ENCODE data around the gene CACNA2D2. TPM values are rescaled to one million over a fixed set of nuclear protein-coding genes. Genes with fewer than 3 reads are reported as not detected.

The CACNA2D2 gene
- polyA plus RNA-seq, 1 of the 3 experiments (the other 2 are of a cell fraction): 1.1 TPM

DNA sequence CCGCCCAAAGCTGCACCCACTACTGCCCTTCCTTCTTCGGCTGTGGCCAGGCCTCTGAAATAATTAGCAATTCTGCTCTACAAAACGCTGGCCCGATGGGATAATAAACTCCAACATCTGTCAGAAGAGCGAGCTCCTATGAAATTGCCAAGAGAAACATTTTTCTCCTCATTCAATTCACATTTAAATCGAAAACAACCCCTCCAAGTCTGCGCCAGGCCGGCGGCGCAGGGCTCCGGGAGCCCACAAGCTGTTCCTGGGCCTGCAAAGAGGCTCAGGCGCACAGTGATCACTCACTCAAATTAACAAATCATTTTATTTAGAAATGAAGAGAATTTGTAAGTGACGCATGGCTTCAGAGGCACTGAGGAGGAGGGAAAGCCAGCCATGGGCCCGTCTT, 88.8 kb downstream of the CACNA2D2 start:
- ChIA-PET POLR2A (no interaction called here), CTCF (interaction anchor here (1.0 to 6.5 kb wide), 3 partner anchors 13 to 29 kb away, joined by 3 to 43 read pairs (median 9); no protein-coding TSS in a partner anchor)
- Histone ChIP-seq H3K79me2 (ENCODE audit: insufficient read depth) (no peaks in the 10 kb centered on the region), H3K27me3 (ENCODE audit: insufficient read depth) (no peaks in the 10 kb centered on the region), H4K20me1 (ENCODE audit: insufficient read depth) (no peaks in the 10 kb centered on the region), H3K4me3 (ENCODE audit: low read depth in 2 of 2, low read length in 1 of 2) (no peak overlapping the region), H3K27ac (ENCODE audit: low read depth in 2 of 2, low read length in 1 of 2) (peak overlapping the region in 1 of 2 experiments; percentile 43; a peak in 1 of 4 replicates), H3K4me2 (no peak overlapping the region), H2AFZ (ENCODE audit: low read depth) (no peak overlapping the region), H3K9ac (no peak overlapping the region), H3K9me3 (no peaks in the 10 kb centered on the region), H3K4me1 (ENCODE audit: control insufficient read depth in 1 of 2, insufficient read depth in 2 of 2, low read depth in 1 of 2, low read length in 1 of 2) (peaks cover 0 to 69% of the 10 kb centered on the region in 2 experiments; a peak in 1 of 4 replicates), H3F3A (replicated peaks; ENCODE audit: insufficient read depth) (no peaks in the 10 kb centered on the region), H3K9me2 (no peaks in the 10 kb centered on the region), H3K36me3 (replicated peaks in 1 of 2; ENCODE audit: control insufficient read depth in 1 of 2, insufficient read depth in 2 of 2, low read length in 1 of 2) (no peaks in the 10 kb centered on the region)
- TF ChIP-seq RAD21 (IDR thresholded peaks at IDR 0.05; ENCODE audit: low read length): no peak
- no peak for TF ChIP-seq EZH2phosphoT487 (IDR thresholded peaks at IDR 0.05; ENCODE audit: borderline replicate concordance, low read depth)
- TF ChIP-seq, protein P1, sequence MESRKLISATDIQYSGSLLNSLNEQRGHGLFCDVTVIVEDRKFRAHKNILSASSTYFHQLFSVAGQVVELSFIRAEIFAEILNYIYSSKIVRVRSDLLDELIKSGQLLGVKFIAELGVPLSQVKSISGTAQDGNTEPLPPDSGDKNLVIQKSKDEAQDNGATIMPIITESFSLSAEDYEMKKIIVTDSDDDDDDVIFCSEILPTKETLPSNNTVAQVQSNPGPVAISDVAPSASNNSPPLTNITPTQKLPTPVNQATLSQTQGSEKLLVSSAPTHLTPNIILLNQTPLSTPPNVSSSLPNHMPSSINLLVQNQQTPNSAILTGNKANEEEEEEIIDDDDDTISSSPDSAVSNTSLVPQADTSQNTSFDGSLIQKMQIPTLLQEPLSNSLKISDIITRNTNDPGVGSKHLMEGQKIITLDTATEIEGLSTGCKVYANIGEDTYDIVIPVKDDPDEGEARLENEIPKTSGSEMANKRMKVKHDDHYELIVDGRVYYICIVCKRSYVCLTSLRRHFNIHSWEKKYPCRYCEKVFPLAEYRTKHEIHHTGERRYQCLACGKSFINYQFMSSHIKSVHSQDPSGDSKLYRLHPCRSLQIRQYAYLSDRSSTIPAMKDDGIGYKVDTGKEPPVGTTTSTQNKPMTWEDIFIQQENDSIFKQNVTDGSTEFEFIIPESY (IDR thresholded peaks at IDR 0.05; ENCODE audit: borderline replicate concordance, low read depth): no peak
- no peak for TF ChIP-seq POLR2AphosphoS5 (IDR thresholded peaks at IDR 0.05; ENCODE audit: low read depth, low read length)
- TF ChIP-seq TCF12 (IDR thresholded peaks at IDR 0.05): no peak
- TF ChIP-seq, protein P2, sequence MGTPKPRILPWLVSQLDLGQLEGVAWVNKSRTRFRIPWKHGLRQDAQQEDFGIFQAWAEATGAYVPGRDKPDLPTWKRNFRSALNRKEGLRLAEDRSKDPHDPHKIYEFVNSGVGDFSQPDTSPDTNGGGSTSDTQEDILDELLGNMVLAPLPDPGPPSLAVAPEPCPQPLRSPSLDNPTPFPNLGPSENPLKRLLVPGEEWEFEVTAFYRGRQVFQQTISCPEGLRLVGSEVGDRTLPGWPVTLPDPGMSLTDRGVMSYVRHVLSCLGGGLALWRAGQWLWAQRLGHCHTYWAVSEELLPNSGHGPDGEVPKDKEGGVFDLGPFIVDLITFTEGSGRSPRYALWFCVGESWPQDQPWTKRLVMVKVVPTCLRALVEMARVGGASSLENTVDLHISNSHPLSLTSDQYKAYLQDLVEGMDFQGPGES (IDR thresholded peaks at IDR 0.05; ENCODE audit: low read depth, low read length): no peak
- TF ChIP-seq FOXJ3 (CRISPR knock-in tag; IDR thresholded peaks at IDR 0.05): no peak
- TF ChIP-seq TEAD4 (IDR thresholded peaks at IDR 0.05; ENCODE audit: borderline replicate concordance, insufficient read depth): no peak
- TF ChIP-seq FOXM1 (IDR thresholded peaks at IDR 0.05; ENCODE audit: low read depth): no peak
- TF ChIP-seq MEF2A (IDR thresholded peaks at IDR 0.05; ENCODE audit: borderline replicate concordance, low read depth): no peak
- TF ChIP-seq NRF1 (IDR thresholded peaks at IDR 0.05; ENCODE audit: low read depth, low read length): no peak
- TF ChIP-seq SMC3 (IDR thresholded peaks at IDR 0.05; ENCODE audit: low read depth, low read length): no peak
- TF ChIP-seq, protein P3, sequence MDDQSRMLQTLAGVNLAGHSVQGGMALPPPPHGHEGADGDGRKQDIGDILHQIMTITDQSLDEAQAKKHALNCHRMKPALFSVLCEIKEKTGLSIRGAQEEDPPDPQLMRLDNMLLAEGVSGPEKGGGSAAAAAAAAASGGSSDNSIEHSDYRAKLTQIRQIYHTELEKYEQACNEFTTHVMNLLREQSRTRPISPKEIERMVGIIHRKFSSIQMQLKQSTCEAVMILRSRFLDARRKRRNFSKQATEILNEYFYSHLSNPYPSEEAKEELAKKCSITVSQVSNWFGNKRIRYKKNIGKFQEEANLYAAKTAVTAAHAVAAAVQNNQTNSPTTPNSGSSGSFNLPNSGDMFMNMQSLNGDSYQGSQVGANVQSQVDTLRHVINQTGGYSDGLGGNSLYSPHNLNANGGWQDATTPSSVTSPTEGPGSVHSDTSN (IDR thresholded peaks at IDR 0.05): no peak
- no peak for TF ChIP-seq TAF1 (IDR thresholded peaks at IDR 0.05; ENCODE audit: borderline replicate concordance, low read depth, low read length)
- TF ChIP-seq RCOR1 (IDR thresholded peaks at IDR 0.05; ENCODE audit: low read length): no peak
- no peak for TF ChIP-seq GABPA (IDR thresholded peaks at IDR 0.05; ENCODE audit: low read depth)
- no peak for TF ChIP-seq RFX5 (IDR thresholded peaks at IDR 0.05; ENCODE audit: low read length)
- no peak for TF ChIP-seq JUND (IDR thresholded peaks at IDR 0.05)
- no peak for DNase-seq
- WGBS (ENCODE audit: low lambda C conversion rate): 83% methylated on average over 14 of the region's 14 CpGs

Measured in SK-N-SH (cell line).